Aorta (tissue), 5 donors: ENCODE measurements around the gene IRAK3. TPM values are rescaled to one million over a fixed set of nuclear protein-coding genes. Genes with fewer than 3 reads are reported as not detected.

Source experiments
- ATAC-seq: fragments of 200-7000 bp; cut with Tn5 transposase; one replicate; pipeline ENCODE4 v1.9.1; 2022; ENCODE audit warnings: moderate library complexity; ENCODE audit not compliant: low FRiP score
- DNase-seq, 2 donors: peaks; one replicate each; pipeline ENCODE4 v3.0.0-alpha.2; 2020
- H3K27ac ChIP-seq, 2 donors: one replicate each; pipeline ENCODE4 v1.5.1; 2013; ENCODE audit warnings: low read length in 2 of 2, mild to moderate bottlenecking in 2 of 2, moderate library complexity in 2 of 2, control low read depth in 1 of 2, inconsistent platforms in 1 of 2, low read depth in 1 of 2
- H3K27me3 ChIP-seq, 2 donors: one replicate each; pipeline ENCODE4 v1.6.1; 2013; ENCODE audit warnings: control low read depth in 1 of 2, low read length in 1 of 2, mild to moderate bottlenecking in 1 of 2, moderate library complexity in 1 of 2; ENCODE audit not compliant: insufficient read depth in 2 of 2, control insufficient read depth in 1 of 2
- H3K36me3 ChIP-seq, 2 donors: one replicate each; pipeline ENCODE4 v1.6.1; 2013; ENCODE audit warnings: control low read depth in 1 of 2, low read length in 1 of 2, mild to moderate bottlenecking in 1 of 2; ENCODE audit not compliant: insufficient read depth in 2 of 2, control insufficient read depth in 1 of 2
- H3K4me1 ChIP-seq, 2 donors: one replicate each; pipeline ENCODE4 v1.6.1; 2013; ENCODE audit warnings: low read length in 2 of 2, control low read depth in 1 of 2, mild to moderate bottlenecking in 1 of 2, moderate library complexity in 1 of 2; ENCODE audit not compliant: insufficient read depth in 2 of 2, control insufficient read depth in 1 of 2
- H3K4me3 ChIP-seq, 2 donors: one replicate each; pipeline ENCODE4 v1.5.1; 2013; ENCODE audit warnings: low read length in 2 of 2, control low read depth in 1 of 2, mild to moderate bottlenecking in 1 of 2
- H3K9me3 ChIP-seq: one replicate; pipeline ENCODE4 v1.6.1; 2013; ENCODE audit warnings: mild to moderate bottlenecking, low read length; ENCODE audit not compliant: control insufficient read depth
- WGBS, 2 donors: extraction: QIAGEN DNeasy Blood & Tissue Kit; methylation state at CpG; one replicate each; pipeline ENCODE4 v1.1.7; 2013; 5-methylcytosine and 5-hydroxymethylcytosine counted together
- intact Hi-C, 2 donors: fragments of 100-400 bp; cut with DNase I; formaldehyde crosslinking; loops; one replicate each; pipeline versions ENCODE4 v1.14.2 to v1.15.0; 2022
- polyA plus RNA-seq, 2 donors: library from polyadenylated mRNA; stranded (reverse); fragments of 200-250 nt; gene quantifications; one replicate each; pipeline ENCODE4 v1.2.3, GENCODE V29; 2013
- total RNA-seq, 2 donors: library from RNA; stranded (reverse); fragmentation: NEBNext Ultra II Directional; extraction: Animal tissue kit (Norgen Biotek cat#: 25700); gene quantifications; one replicate each; pipeline ENCODE4 v1.2.1, GENCODE V29; 2021
- donor health status: healthy with polysubstance abuse.
- donor health status: Bipolar disorder and iron deficiency.
- donor health status: DM: no; HTN: no; CAD: no.
- donor health status: DM: no; HTN: no; CAD: no.
- donor health status: DM: yes; HTN: yes; CAD: no.

The IRAK3 gene
- total and polyA plus RNA-seq, 4 donors: 5.0 to 32.2 (median 18.6) TPM

- H3K9me3 ChIP-seq: no peaks in the 10 kb centered on the region
- H3K27ac ChIP-seq: no peak overlapping the region
- H3K27me3 ChIP-seq: no peaks in the 10 kb centered on the region
- 85 to 86% methylated on average over 5 of the region's 5 CpGs for WGBS, 2 donors
- no peak overlapping the region for H3K4me3 ChIP-seq
- no peaks in the 10 kb centered on the region for H3K36me3 ChIP-seq
- H3K4me1 ChIP-seq: no peaks in the 10 kb centered on the region
- intact Hi-C loops: loop anchor here in 1 of 2 donors (10.0 kb wide), 1 partner anchor 145 kb away; no protein-coding TSS in a partner anchor
- ATAC-seq (no peak), DNase-seq (peak in 1 of 2 donors; percentile 60)
Observed at GRCh38 chr12:66149702-66150398, 39.2 kb upstream of the IRAK3 start.

- no peaks in the 10 kb centered on the region for H3K27me3 ChIP-seq
- no peaks in the 10 kb centered on the region for H3K9me3 ChIP-seq
- 46 to 50% methylated on average over 1 of the region's 1 CpG for WGBS, 2 donors
- no peak overlapping the region for H3K27ac ChIP-seq
- H3K36me3 ChIP-seq: no peaks in the 10 kb centered on the region
- DNase-seq (no peak), ATAC-seq (peak; percentile 66)
- intact Hi-C loops: no loop called here
- no peaks in the 10 kb centered on the region for H3K4me1 ChIP-seq
- H3K4me3 ChIP-seq: no peak overlapping the region
Observed at GRCh38 chr12:66152732-66153131, 36.3 kb upstream of the IRAK3 start.

- Histone ChIP-seq H3K36me3 (peaks cover 0 to 3% of the 10 kb centered on the region in 2 donors), H3K4me3 (no peak overlapping the region), H3K9me3 (peaks cover 2% of the 10 kb centered on the region), H3K27me3 (no peaks in the 10 kb centered on the region), H3K27ac (no peak overlapping the region), H3K4me1 (no peaks in the 10 kb centered on the region)
- no peak for DNase-seq
- no peak for ATAC-seq
- intact Hi-C loops: no loop called here
Observed at GRCh38 chr12:66154776-66155175, 34.2 kb upstream of the IRAK3 start.

GRCh38 chr12:66156654-66157053, 32.4 kb upstream of the IRAK3 start:
- Histone ChIP-seq H3K36me3 (peaks cover 0 to 3% of the 10 kb centered on the region in 2 donors), H3K4me1 (no peaks in the 10 kb centered on the region), H3K27me3 (no peaks in the 10 kb centered on the region), H3K4me3 (no peak overlapping the region), H3K9me3 (peaks cover 2% of the 10 kb centered on the region), H3K27ac (no peak overlapping the region)
- DNase-seq (no peak), ATAC-seq (no peak)
- 97 to 98% methylated on average over 2 of the region's 2 CpGs for WGBS, 2 donors
- intact Hi-C loops: no loop called here

GRCh38 chr12:66159123-66159522, 29.9 kb upstream of the IRAK3 start:
- Histone ChIP-seq H3K4me1 (no peaks in the 10 kb centered on the region), H3K27me3 (no peaks in the 10 kb centered on the region), H3K36me3 (peaks cover 0 to 3% of the 10 kb centered on the region in 2 donors), H3K9me3 (peaks cover 2% of the 10 kb centered on the region), H3K27ac (no peak overlapping the region), H3K4me3 (no peak overlapping the region)
- intact Hi-C loops: no loop called here
- ATAC-seq (no peak), DNase-seq (no peak)

GRCh38 chr12:66160704-66161103, 28.3 kb upstream of the IRAK3 start:
- intact Hi-C loops: no loop called here
- Histone ChIP-seq H3K27ac (no peak overlapping the region), H3K27me3 (no peaks in the 10 kb centered on the region), H3K9me3 (peaks cover 2% of the 10 kb centered on the region), H3K36me3 (peaks cover 0 to 3% of the 10 kb centered on the region in 2 donors), H3K4me1 (no peaks in the 10 kb centered on the region), H3K4me3 (no peak overlapping the region)
- 94 to 97% methylated on average over 27 to 28 of the region's 28 CpGs for WGBS, 2 donors
- DNase-seq: peak in 1 of 2 donors; percentile 76
- no peak for ATAC-seq

- ATAC-seq (no peak), DNase-seq (no peak)
- Histone ChIP-seq H3K9me3 (peaks cover 2% of the 10 kb centered on the region), H3K36me3 (peaks cover 0 to 3% of the 10 kb centered on the region in 2 donors), H3K4me1 (peaks cover 0 to 1% of the 10 kb centered on the region in 2 donors), H3K27me3 (no peaks in the 10 kb centered on the region), H3K27ac (no peak overlapping the region), H3K4me3 (no peak overlapping the region)
- intact Hi-C loops: no loop called here
- 63 to 65% methylated on average over 2 of the region's 2 CpGs for WGBS, 2 donors
Observed at GRCh38 chr12:66162701-66163100, 26.3 kb upstream of the IRAK3 start.

GRCh38 chr12:66163289-66163688, 25.7 kb upstream of the IRAK3 start:
- Histone ChIP-seq H3K4me3 (no peak overlapping the region), H3K27me3 (no peaks in the 10 kb centered on the region), H3K9me3 (peaks cover 2% of the 10 kb centered on the region), H3K27ac (no peak overlapping the region), H3K4me1 (peaks cover 0 to 1% of the 10 kb centered on the region in 2 donors), H3K36me3 (peaks cover 0 to 3% of the 10 kb centered on the region in 2 donors)
- ATAC-seq (no peak), DNase-seq (no peak)
- WGBS, 2 donors: 65 to 72% methylated on average over 4 of the region's 4 CpGs
- intact Hi-C loops: no loop called here

- peaks cover 0 to 1% of the 10 kb centered on the region in 2 donors for H3K4me1 ChIP-seq
- peaks cover 0 to 3% of the 10 kb centered on the region in 2 donors for H3K36me3 ChIP-seq
- H3K9me3 ChIP-seq: no peaks in the 10 kb centered on the region
- H3K27ac ChIP-seq: no peak overlapping the region
- no peak for ATAC-seq
- DNase-seq: no peak
- WGBS, 2 donors: 88 to 89% methylated on average over 3 of the region's 3 CpGs
- no peaks in the 10 kb centered on the region for H3K27me3 ChIP-seq
- intact Hi-C loops: no loop called here
- no peak overlapping the region for H3K4me3 ChIP-seq
Observed at GRCh38 chr12:66164349-66164821, 24.6 kb upstream of the IRAK3 start.
